MCF 10A (cell line): ENCODE results near the gene SMIM20. TPM values are rescaled to one million over a fixed set of nuclear protein-coding genes. Genes with fewer than 3 reads are reported as not detected.
A peak's percentile ranks its signal among the peaks of the same experiment; 100 is the strongest.
"Not testable (repeated sequence)": the region's sequence is repeated elsewhere in the genome, so short reads cannot be mapped to it uniquely, and the experiment has no call there.

ENCODE experiments used
- BruUV-seq: library from RNA; stranded (reverse); fragments of 400-500 nt; replicated peaks from 2 replicates; lab custom pipeline; 2021; lab: Mats Ljungman, UMichigan
- CTCF ChIA-PET: fragments of 300-600 bp; sonication (Branson Sonifier 250); formaldehyde crosslinking; extraction: SDS; loops from one replicate; lab custom pipeline; 2021; ENCODE audit warnings: antibody characterized with exemption, inconsistent platforms; lab: Yijun Ruan, JAX
- POLR2A ChIA-PET: fragments of 300-600, 350-650 bp; sonication (Branson Sonifier 250); formaldehyde crosslinking; extraction: SDS; loops from one replicate; lab custom pipeline; 2020; ENCODE audit warnings: antibody characterized with exemption, inconsistent platforms; lab: Yijun Ruan, JAX
- DNase-seq: peaks from one replicate; pipeline ENCODE4 v3.0.0-alpha.2; 2018; ENCODE audit not compliant: unreplicated experiment
- H3K27ac Mint-ChIP-seq: one replicate; pipeline ENCODE4 v1.8.0; 2022; ENCODE audit warnings: mild to moderate bottlenecking, low read depth, mixed read lengths; ENCODE audit not compliant: unreplicated experiment
- H3K27me3 Mint-ChIP-seq: one replicate; pipeline ENCODE4 v1.8.0; 2022; ENCODE audit warnings: mixed read lengths; ENCODE audit not compliant: insufficient read depth, unreplicated experiment
- H3K36me3 Mint-ChIP-seq: one replicate; pipeline ENCODE4 v1.8.0; 2022; ENCODE audit warnings: mild to moderate bottlenecking, moderate library complexity, mixed read lengths; ENCODE audit not compliant: insufficient read depth, unreplicated experiment
- H3K4me1 Mint-ChIP-seq: one replicate; pipeline ENCODE4 v1.8.0; 2022; ENCODE audit warnings: mixed read lengths; ENCODE audit not compliant: insufficient read depth, unreplicated experiment
- H3K4me3 Mint-ChIP-seq: one replicate; pipeline ENCODE4 v1.8.0; 2022; ENCODE audit warnings: mild to moderate bottlenecking, moderate library complexity, mixed read lengths; ENCODE audit not compliant: unreplicated experiment
- H3K9me3 Mint-ChIP-seq: one replicate; pipeline ENCODE4 v1.8.0; 2022; ENCODE audit warnings: mixed read lengths; ENCODE audit not compliant: unreplicated experiment
- CTCF ChIP-seq: fragments of 200-600 bp; IDR thresholded peaks from one replicate; pipeline ENCODE4 v1.8.0; 2022; ENCODE audit warnings: antibody characterized with exemption, mild to moderate bottlenecking; ENCODE audit not compliant: unreplicated experiment
- intact Hi-C: fragments of 100-400 bp; cut with micrococcal nuclease; formaldehyde crosslinking; loops from 2 replicates; pipeline ENCODE4 v1.14.1; 2022
- total RNA-seq: library from RNA; stranded (reverse); gene quantifications from 2 replicates; pipeline ENCODE4 v1.2.3, GENCODE V29; 2022

Gene SMIM20
- total RNA-seq, 1 experiment from 2014 or later = 38.2 TPM

- DNase-seq = no peak
- Mint-ChIP-seq H3K27me3 (no peaks in the 10 kb centered on the region), H3K36me3 (no peaks in the 10 kb centered on the region), H3K4me1 (peaks cover 13% of the 10 kb centered on the region), H3K4me3 (no peak overlapping the region), H3K27ac (no peak overlapping the region), H3K9me3 (no peaks in the 10 kb centered on the region)
- ChIA-PET POLR2A (interaction anchor here (1.3 kb wide), 1 partner anchor 12 kb away, joined by 5 read pairs; no protein-coding TSS in a partner anchor), CTCF (no interaction called here)
- BruUV-seq = no TSS peak
- intact Hi-C loops = no loop called here
- no peak for TF ChIP-seq CTCF
These were observed 13.0 kb upstream of the SMIM20 start for GRCh38 chr4:25901030-25901430.

GRCh38 chr4:25903900-25904747 is 9.9 kb upstream of the SMIM20 start:
- DNase-seq = peak; percentile 51
- intact Hi-C loops = no loop called here
- no TSS peak for BruUV-seq
- Mint-ChIP-seq H3K4me1 (peaks cover 20% of the 10 kb centered on the region), H3K27ac (no peak overlapping the region), H3K9me3 (no peaks in the 10 kb centered on the region), H3K27me3 (no peaks in the 10 kb centered on the region), H3K4me3 (no peak overlapping the region), H3K36me3 (no peaks in the 10 kb centered on the region)
- TF ChIP-seq CTCF = no peak
- POLR2A ChIA-PET = interaction anchor here (2.0 kb wide), 1 partner anchor 10 kb away, joined by 7 read pairs; the partner anchor contains the start of gene SMIM20
- CTCF ChIA-PET = interaction anchor here (0.6 to 1.0 kb wide), 2 partner anchors 40 to 462 kb away, joined by 3 read pairs; no protein-coding TSS in a partner anchor

GRCh38 chr4:25904748-25905082 is 9.3 kb upstream of the SMIM20 start:
- ChIA-PET POLR2A (interaction anchor here (0.7 to 2.0 kb wide), 2 partner anchors 9 to 21 kb away, joined by 3 to 7 read pairs; partner anchors contain the start of gene SMIM20), CTCF (interaction anchor here (1.0 kb wide), 1 partner anchor 463 kb away, joined by 3 read pairs; no protein-coding TSS in a partner anchor)
- intact Hi-C loops = loop anchor here (5.0 kb wide), 1 partner anchor 37 kb away; no protein-coding TSS in a partner anchor
- H3K4me3 Mint-ChIP-seq = no peak overlapping the region
- no peak for DNase-seq
- H3K27ac Mint-ChIP-seq = no peak overlapping the region
- no peaks in the 10 kb centered on the region for H3K27me3 Mint-ChIP-seq
- H3K36me3 Mint-ChIP-seq = no peaks in the 10 kb centered on the region
- BruUV-seq = no TSS peak
- peaks cover 20% of the 10 kb centered on the region for H3K4me1 Mint-ChIP-seq
- no peaks in the 10 kb centered on the region for H3K9me3 Mint-ChIP-seq
- no peak for TF ChIP-seq CTCF

GRCh38 chr4:25905371-25905770 is 8.6 kb upstream of the SMIM20 start:
- no peak overlapping the region for H3K4me3 Mint-ChIP-seq
- POLR2A ChIA-PET = interaction anchor here (0.7 to 2.0 kb wide), 2 partner anchors 8 to 22 kb away, joined by 3 to 7 read pairs; partner anchors contain the start of gene SMIM20
- intact Hi-C loops = loop anchor here (5.0 kb wide), 1 partner anchor 38 kb away; no protein-coding TSS in a partner anchor
- no peaks in the 10 kb centered on the region for H3K9me3 Mint-ChIP-seq
- H3K27me3 Mint-ChIP-seq = no peaks in the 10 kb centered on the region
- DNase-seq = no peak
- CTCF ChIA-PET = interaction anchor here (1.0 to 1.1 kb wide), 2 partner anchors 40 to 464 kb away, joined by 3 to 5 read pairs; no protein-coding TSS in a partner anchor
- no TSS peak for BruUV-seq
- no peak overlapping the region for H3K27ac Mint-ChIP-seq
- no peaks in the 10 kb centered on the region for H3K36me3 Mint-ChIP-seq
- no peak for TF ChIP-seq CTCF
- peaks cover 20% of the 10 kb centered on the region for H3K4me1 Mint-ChIP-seq

GRCh38 chr4:25906113-25906512 is 7.9 kb upstream of the SMIM20 start:
- H3K27ac Mint-ChIP-seq, H3K36me3 Mint-ChIP-seq, H3K4me3 Mint-ChIP-seq, H3K27me3 Mint-ChIP-seq, H3K9me3 Mint-ChIP-seq, DNase-seq, POLR2A ChIA-PET, BruUV-seq: not testable (repeated sequence)
- CTCF ChIA-PET = interaction anchor here (1.1 kb wide), 1 partner anchor 41 kb away, joined by 5 read pairs; no protein-coding TSS in a partner anchor
- peaks cover 20% of the 10 kb centered on the region for H3K4me1 Mint-ChIP-seq
- intact Hi-C loops = loop anchor here (5.0 kb wide), 1 partner anchor 39 kb away; no protein-coding TSS in a partner anchor
